Peyer's patch (tissue), 4 donors: ENCODE measurements around the gene MAN1A1. TPM values are rescaled to one million over a fixed set of nuclear protein-coding genes. Genes with fewer than 3 reads are reported as not detected.

Experiments used
- DNase-seq, 3 donors: peaks; one replicate each; pipeline ENCODE4 v3.0.0-alpha.2; 2017 to 2019
- H3K27ac ChIP-seq, 4 donors: fragments of 200-600 bp; sonication (generic); one replicate each; pipeline ENCODE4 v1.5.1; 2016 to 2019
- H3K27me3 ChIP-seq, 2 donors: fragments of 200-600 bp; sonication (generic); one replicate each; pipeline ENCODE4 v1.5.1; 2019
- H3K36me3 ChIP-seq, 3 donors: fragments of 200-600 bp; sonication (generic); one replicate each; pipeline ENCODE4 v1.5.1; 2016 to 2019
- H3K4me1 ChIP-seq, 4 donors: fragments of 200-600 bp; sonication (generic); one replicate each; pipeline ENCODE4 v1.5.1; 2016 to 2019
- H3K4me3 ChIP-seq, 4 donors: fragments of 200-600 bp; sonication (generic); 1 replicate in 3 of 4; 2 replicates in 1 of 4; pipeline ENCODE4 v1.5.1; 2016 to 2019; ENCODE audit warnings: mild to moderate bottlenecking in 1 of 4
- H3K9me3 ChIP-seq, 4 donors: fragments of 200-600 bp; sonication (generic); one replicate each; pipeline ENCODE4 v1.5.1; 2016 to 2019; ENCODE audit warnings: mild to moderate bottlenecking in 1 of 4
- CTCF ChIP-seq, 6 experiments: fragments of 450-650 bp in 4 of 6; fragments of 200-600 bp in 2 of 6; sonication (generic) in 1 of 6; IDR thresholded peaks; one replicate each; pipeline ENCODE4 v1.5.1; 2017 to 2019; ENCODE audit warnings: antibody characterized with exemption in 6 of 6, mild to moderate bottlenecking in 3 of 6, moderate library complexity in 1 of 6
- POLR2A ChIP-seq, 2 donors: fragments of 450-650 bp; IDR thresholded peaks; one replicate each; pipeline ENCODE4 v1.5.1; 2017; ENCODE audit warnings: antibody characterized with exemption in 2 of 2, mild to moderate bottlenecking in 2 of 2, moderate library complexity in 2 of 2
- total RNA-seq, 4 donors: library from RNA; depleted of rRNA; stranded (reverse); fragments of >200 nt; gene quantifications; one replicate each; pipeline ENCODE4 v1.1.0, GENCODE V29; 2016

MAN1A1 gene
- total RNA-seq, 4 donors from 2014 or later, result 43.7 to 158 (median 103) TPM

GRCh38 chr6:119148098-119148824, 201.3 kb downstream of the MAN1A1 start:
- TF ChIP-seq POLR2A (IDR thresholded peaks at IDR 0.05) (no peak), CTCF (IDR thresholded peaks at IDR 0.05) (peak in 4 of 6 experiments; percentile 51 to 81 (median 70))
- no peaks in the 10 kb centered on the region for H3K36me3 ChIP-seq
- H3K4me1 ChIP-seq, result peaks cover 0 to 24% (median 0%) of the 10 kb centered on the region in 4 donors
- H3K9me3 ChIP-seq, result no peaks in the 10 kb centered on the region
- H3K4me3 ChIP-seq, result no peak overlapping the region
- peak overlapping the region in 1 of 4 donors; percentile 77 for H3K27ac ChIP-seq
- H3K27me3 ChIP-seq, result no peaks in the 10 kb centered on the region
- peak in 1 of 3 donors; percentile 59 for DNase-seq

- TF ChIP-seq CTCF (IDR thresholded peaks at IDR 0.05) (no peak), POLR2A (IDR thresholded peaks at IDR 0.05) (no peak)
- DNase-seq, result peak in 2 of 3 donors; percentile 68 to 80
- H3K4me3 ChIP-seq, result no peak overlapping the region
Observed at GRCh38 chr6:119147101-119148053, 202.2 kb downstream of the MAN1A1 start.

GRCh38 chr6:119145111-119145510, 204.4 kb downstream of the MAN1A1 start:
- Histone ChIP-seq H3K9me3 (no peaks in the 10 kb centered on the region), H3K36me3 (no peaks in the 10 kb centered on the region), H3K4me1 (peaks cover 0 to 24% (median 0%) of the 10 kb centered on the region in 4 donors), H3K27ac (no peak overlapping the region), H3K27me3 (no peaks in the 10 kb centered on the region), H3K4me3 (no peak overlapping the region)
- DNase-seq, result no peak
- TF ChIP-seq POLR2A (IDR thresholded peaks at IDR 0.05) (no peak), CTCF (IDR thresholded peaks at IDR 0.05) (no peak)

More at GRCh38 chr6:119147101-119148053, 202.2 kb downstream of the MAN1A1 start:
- Histone ChIP-seq H3K4me1 (peaks cover 0 to 24% (median 0%) of the 10 kb centered on the region in 4 donors), H3K9me3 (no peaks in the 10 kb centered on the region), H3K27me3 (no peaks in the 10 kb centered on the region), H3K27ac (peak overlapping the region in 2 of 4 donors; percentile 66 to 77), H3K36me3 (no peaks in the 10 kb centered on the region)

- no peak for DNase-seq
- TF ChIP-seq CTCF (IDR thresholded peaks at IDR 0.05) (no peak), POLR2A (IDR thresholded peaks at IDR 0.05) (no peak)
- no peaks in the 10 kb centered on the region for H3K9me3 ChIP-seq
- no peak overlapping the region for H3K4me3 ChIP-seq
- H3K27ac ChIP-seq, result no peak overlapping the region
- peaks cover 0 to 11% (median 0%) of the 10 kb centered on the region in 4 donors for H3K4me1 ChIP-seq
- no peaks in the 10 kb centered on the region for H3K27me3 ChIP-seq
- no peaks in the 10 kb centered on the region for H3K36me3 ChIP-seq
Observed at GRCh38 chr6:119142637-119143036, 206.9 kb downstream of the MAN1A1 start.

- peaks cover 0 to 5% (median 0%) of the 10 kb centered on the region in 4 donors for H3K4me1 ChIP-seq
- DNase-seq, result no peak
- H3K9me3 ChIP-seq, result no peaks in the 10 kb centered on the region
- TF ChIP-seq POLR2A (IDR thresholded peaks at IDR 0.05) (no peak), CTCF (IDR thresholded peaks at IDR 0.05) (no peak)
- no peaks in the 10 kb centered on the region for H3K36me3 ChIP-seq
- no peak overlapping the region for H3K4me3 ChIP-seq
- no peaks in the 10 kb centered on the region for H3K27me3 ChIP-seq
- no peak overlapping the region for H3K27ac ChIP-seq
Observed at GRCh38 chr6:119142041-119142440, 207.5 kb downstream of the MAN1A1 start.
